ENCODE measurements around the gene ERI3. TPM values are rescaled to one million over a fixed set of nuclear protein-coding genes. Genes with fewer than 3 reads are reported as not detected.

ERI3 gene, protein sequence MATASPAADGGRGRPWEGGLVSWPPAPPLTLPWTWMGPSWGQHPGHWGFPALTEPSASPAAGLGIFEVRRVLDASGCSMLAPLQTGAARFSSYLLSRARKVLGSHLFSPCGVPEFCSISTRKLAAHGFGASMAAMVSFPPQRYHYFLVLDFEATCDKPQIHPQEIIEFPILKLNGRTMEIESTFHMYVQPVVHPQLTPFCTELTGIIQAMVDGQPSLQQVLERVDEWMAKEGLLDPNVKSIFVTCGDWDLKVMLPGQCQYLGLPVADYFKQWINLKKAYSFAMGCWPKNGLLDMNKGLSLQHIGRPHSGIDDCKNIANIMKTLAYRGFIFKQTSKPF
- polyA plus RNA-seq (ENCODE audit: insufficient read length) = 78.9 TPM
- long read RNA-seq, donor 1, transcript ERI3-201 (9 exons, 1,684 nt) = major isoform, 25 of 55 reads
- long read RNA-seq, donor 1, partial matches to known transcripts = 25 of 55 reads
- long read RNA-seq, donor 1, other reads (novel, unspliced or antisense) = 5 of 55 reads
- long read RNA-seq, donor 2, transcript ERI3-201 (9 exons, 1,684 nt) = major isoform, 10 of 31 reads
- long read RNA-seq, donor 2, partial matches to known transcripts = 21 of 31 reads
- long read RNA-seq, donor 2, other reads (novel, unspliced or antisense) = 0 of 31 reads
- long read RNA-seq, donor 3, transcript ERI3-201 (9 exons, 1,684 nt) = major isoform, 10 of 28 reads
- long read RNA-seq, donor 3, partial matches to known transcripts = 13 of 28 reads
- long read RNA-seq, donor 3, other reads (novel, unspliced or antisense) = 5 of 28 reads
- long read RNA-seq, donor 4 = 0 reads
- long read RNA-seq, donor 5, transcript ERI3-201 (9 exons, 1,684 nt) = major isoform, 20 of 76 reads
- long read RNA-seq, donor 5, partial matches to known transcripts = 49 of 76 reads
- long read RNA-seq, donor 5, other reads (novel, unspliced or antisense) = 7 of 76 reads
- long read RNA-seq, donor 6, transcript ERI3-201 (9 exons, 1,684 nt) = major isoform, 9 of 33 reads
- long read RNA-seq, donor 6, partial matches to known transcripts = 24 of 33 reads
- long read RNA-seq, donor 6, other reads (novel, unspliced or antisense) = 0 of 33 reads
- long read RNA-seq, donor 7, transcript ERI3-201 (9 exons, 1,684 nt) = major isoform, 22 of 64 reads
- long read RNA-seq, donor 7, partial matches to known transcripts = 42 of 64 reads
- long read RNA-seq, donor 7, other reads (novel, unspliced or antisense) = 0 of 64 reads
- long read RNA-seq, donor 8, transcript ERI3-201 (9 exons, 1,684 nt) = major isoform, 6 of 6 reads
- long read RNA-seq, donor 8, partial matches to known transcripts = 0 of 6 reads
- long read RNA-seq, donor 8, other reads (novel, unspliced or antisense) = 0 of 6 reads

DNA sequence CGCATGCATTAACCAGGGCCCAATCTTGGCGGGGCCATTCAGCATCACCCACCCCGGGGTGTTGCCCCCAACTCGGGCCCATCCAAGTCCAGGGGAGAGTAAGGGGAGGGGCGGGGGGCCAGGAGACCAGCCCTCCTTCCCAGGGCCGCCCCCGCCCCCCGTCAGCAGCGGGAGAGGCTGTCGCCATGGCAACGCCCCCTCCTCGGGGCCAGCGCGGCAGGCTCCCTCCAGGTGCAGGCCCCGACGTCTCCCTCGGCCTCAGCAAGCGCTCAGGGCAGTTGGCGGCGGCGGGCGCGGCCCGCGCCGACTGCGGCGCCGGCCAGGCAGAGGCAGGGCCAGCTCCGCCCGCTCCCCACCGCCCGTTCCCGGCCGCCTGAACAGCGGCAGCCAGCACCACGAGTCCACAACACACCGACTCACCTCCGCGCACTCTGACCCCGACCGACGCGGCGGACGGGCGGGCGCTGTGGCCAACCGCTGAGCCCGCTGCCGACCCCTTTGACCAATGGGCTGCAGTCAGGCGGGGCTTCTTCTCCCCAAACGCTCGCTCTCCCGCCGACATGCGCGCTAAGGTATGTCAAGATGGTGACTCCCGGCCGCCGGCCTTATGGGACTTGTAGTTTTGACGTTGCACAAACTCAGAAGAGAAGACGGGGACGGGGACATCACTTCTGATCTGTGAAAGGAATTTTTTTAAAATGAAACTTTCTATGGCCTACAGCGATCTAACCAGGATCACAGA is at the start of gene ERI3:
Gene ERI3 (minus strand): TSS at position 418 of the 742 bp plus-strand sequence. CDS start 231 bp downstream, at position 187.
- DNase-seq = peak; percentile 97

DNA sequence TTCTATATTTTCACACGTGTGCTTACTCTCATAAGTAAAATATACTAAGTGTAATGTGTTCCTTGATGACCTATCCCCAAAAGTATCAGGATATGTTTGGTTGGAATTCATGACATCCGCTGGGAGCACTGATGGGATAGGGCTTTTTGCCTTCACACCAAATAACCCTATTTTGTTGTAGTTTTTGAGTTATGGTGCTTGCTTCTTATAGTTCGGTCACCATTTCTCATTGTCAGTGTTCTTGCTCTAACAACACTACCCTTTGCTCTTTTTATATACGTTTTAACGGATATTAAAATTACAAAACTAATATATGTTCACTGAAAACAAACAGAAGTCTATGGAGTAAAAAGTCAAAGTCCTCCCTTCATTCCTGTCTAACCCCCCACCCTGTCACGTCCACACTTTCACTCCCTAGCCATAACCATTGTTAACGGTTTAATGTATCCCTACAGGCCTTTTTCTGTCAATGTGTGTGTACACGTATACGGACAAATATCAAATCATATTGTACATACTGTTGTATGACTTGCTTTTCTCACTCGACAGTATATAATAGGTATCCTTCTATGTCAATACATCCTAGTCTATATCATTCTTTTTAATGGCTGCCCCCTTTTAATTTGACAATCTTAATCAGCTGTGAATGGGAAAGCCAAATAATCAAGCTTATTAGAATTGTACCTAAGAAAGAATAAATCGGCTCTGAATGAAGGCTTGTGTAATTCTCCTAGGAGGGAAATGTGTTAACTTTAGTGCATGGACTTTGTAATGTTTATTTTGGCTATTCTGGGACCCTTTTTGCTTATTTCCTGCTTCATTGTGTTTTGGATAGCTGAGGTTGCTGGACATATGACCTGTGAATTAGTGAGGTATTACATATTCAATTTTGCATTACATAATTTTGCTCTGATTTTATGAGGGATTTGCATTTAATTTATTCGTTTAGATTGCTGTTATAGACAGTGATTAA is 46.5 kb upstream of the ERI3 start:
- no peak for DNase-seq

DNA sequence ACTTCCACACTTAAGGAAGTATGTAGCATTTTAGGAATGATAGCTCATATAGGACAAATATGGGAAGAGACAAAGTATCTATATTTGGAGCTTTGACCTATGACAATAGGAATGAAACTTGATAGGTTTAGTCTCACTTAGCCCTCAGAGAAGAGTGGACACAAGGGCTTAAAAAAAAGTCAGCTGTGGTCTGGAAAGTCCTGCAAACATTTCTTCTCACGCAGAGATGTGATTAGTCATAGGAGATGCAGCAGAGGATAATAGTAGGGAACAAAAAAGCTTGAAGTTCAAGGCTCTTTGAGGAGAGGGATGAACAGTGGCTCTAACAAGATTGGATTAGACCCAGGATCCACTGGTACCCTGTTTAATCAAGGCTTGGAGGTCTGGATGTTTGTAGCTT is 35.2 kb upstream of the ERI3 start:
- no peak for DNase-seq

DNA sequence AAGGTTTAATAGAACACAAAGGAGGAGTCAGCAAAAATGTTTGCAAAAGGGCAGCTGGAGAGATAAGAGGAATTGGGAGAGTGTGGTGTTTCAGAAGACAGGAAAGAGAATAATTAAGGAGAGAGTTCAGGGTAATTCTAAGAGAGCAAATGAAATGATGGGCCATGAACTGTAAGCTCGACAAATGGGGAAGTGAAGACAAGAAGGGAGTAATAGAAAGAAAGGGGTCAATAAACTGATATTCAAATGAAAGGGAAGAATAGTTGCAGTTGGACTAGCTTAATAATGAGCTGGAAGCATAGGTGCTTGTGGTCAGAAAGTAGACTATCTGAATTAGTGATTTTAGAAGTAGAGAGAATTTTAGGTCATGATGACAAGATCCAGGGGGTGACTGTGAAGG is 34.4 kb upstream of the ERI3 start:
- no peak for DNase-seq

DNA sequence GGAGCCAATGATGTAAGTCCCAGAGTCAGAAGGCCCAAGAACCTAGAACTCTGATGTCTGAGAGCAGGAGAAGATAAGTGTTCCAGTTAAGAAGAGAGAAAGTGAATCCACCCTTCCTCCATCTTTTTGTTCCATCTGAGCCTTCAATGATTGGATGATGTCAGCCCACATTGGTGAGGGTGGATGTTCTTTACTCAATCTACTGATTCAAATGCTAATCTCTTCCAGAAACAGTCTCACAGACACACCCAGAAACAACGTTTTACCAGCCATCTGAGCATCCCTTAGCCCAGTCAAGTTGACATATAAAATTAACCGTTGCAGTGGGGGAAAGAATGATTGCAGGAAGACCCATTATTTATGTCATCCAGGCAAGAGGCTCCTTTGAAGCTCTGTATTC is 33.5 kb upstream of the ERI3 start:
- DNase-seq = no peak

DNA sequence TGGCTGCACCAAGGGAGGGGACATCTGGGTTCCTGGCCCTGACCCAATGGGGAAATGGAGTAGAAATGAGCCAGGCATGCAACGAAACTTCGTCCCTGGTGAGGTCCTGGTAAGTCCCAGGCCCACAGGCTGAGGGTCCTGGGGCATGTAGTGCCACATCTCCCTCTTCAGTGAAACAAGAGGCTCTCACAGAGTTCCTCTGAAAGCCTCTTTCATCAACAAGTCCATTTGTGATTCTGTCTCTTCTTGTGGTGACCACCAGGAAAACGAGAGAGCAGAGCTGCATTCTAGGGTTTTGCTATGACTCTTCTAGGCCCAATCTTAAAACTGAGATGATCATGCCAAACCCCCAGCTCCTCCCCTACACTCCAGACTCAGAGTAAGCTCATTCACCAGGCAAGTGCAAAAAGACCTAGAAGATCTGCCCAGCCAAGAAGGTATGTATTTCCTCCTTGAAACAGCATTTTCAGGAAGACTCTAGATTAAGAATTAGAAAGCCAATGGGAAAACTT is 25.7 kb upstream of the ERI3 start:
- DNase-seq = no peak

DNA sequence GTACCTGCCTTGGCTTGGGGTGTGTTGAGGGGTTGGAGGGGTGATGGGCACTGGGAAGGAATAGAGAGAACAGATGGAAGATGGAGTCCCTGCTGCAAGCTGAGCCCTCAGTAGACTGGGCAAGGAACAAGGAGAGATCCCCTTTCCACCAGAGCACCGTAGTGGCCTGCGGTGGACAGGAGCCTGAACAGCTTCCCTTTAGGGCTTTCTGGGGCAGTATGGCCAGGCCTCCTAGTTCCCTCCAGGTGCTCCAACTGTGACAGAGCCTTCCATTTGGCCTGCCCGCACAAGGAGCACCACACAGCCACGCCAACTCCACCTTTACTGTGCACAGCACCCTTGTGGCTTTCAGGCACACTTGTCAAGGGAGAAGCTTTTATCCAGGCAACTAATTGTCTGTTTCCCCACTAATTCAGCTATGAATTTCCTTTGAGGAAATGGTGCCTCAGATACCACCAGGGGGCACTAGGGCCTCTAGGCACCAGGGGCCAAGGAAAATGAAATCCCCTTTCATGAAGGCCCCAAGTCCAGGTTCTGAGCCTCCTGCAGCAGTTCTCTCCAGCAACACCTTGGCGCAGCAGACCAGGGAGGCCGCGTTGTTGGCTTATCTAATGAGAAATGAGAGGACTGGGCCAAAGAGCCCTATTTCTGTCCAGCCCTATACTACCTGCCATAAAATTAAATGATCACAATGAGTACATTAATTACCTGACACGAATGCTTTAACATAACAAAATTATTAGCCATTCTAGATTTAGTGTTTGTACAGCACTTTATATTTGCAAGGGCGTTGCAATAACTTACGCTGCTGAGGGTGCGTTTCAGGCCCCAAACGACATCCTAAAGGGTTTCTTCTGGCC is 23.1 kb upstream of the ERI3 start:
- peak; percentile 36 for DNase-seq

DNA sequence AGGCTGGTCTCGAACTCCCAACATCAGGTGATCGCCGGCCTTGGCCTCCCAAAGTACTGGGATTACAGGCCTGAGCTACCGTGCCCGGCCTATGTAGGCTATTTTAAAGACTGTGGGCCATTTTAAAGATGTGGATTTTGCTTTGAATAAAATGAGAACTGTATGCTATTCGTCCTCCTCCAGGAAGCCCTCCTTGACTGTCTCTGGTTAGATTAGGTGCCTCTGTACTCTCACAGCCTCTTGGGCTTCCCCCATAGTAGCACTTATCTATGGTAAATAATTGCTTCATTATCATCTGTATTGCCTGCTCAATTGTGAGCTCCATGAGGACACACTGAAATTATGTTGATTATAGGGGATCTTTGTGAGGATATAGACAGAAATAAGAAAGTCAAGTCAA is 20.5 kb upstream of the ERI3 start:
- DNase-seq = no peak

DNA sequence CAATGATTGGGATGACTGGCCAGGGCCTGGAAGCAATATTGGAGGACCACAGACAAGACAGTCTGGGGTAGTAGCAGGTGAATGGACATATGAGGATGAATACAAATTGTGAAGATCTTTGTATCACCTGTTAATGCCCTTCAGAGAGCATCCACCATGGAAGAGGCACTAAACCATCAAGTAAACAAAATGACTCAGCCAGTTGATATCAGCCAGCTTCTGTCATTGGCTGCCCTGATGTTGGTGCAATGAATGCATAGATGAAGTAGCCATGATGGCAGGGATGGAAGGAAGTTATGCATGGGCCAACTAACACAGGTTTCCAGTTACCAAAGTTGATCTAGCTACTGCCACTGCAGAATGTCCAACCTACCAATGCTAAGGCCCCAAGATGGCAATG is 16.1 kb upstream of the ERI3 start:
- no peak for DNase-seq

DNA sequence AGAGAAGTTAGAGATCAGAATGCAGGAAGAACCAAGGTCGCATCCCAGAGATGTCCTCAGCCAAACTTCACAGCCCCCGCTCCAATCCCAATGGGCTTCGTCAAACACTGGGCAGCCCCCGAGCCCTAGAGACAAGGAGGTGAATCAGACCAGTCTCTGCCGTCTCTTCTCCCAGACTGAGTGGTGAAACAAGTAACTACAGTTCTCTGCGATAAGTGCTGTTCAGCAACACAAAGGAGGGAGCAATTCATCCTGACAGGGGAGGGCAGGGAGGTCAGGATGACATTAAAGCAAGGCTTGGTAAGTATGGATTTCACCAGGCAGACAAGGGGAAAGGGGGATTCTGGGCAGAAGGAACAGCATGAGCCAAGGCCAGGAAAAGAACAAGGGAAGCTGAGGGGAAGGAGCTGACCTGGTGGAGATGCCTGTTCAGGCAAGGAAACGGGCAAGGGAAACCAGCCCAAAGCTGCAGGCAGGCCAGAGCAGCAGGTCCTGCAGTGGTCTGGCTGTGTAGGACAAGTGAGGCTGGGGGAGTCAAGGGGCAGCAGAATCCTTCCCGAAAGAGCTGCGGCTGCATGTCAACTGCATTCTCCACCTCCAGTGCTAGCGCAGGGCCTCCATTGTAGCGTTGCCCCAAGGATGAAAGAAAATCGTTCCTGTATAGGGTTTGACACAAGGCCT is 13.6 kb upstream of the ERI3 start:
- no peak for DNase-seq

DNA sequence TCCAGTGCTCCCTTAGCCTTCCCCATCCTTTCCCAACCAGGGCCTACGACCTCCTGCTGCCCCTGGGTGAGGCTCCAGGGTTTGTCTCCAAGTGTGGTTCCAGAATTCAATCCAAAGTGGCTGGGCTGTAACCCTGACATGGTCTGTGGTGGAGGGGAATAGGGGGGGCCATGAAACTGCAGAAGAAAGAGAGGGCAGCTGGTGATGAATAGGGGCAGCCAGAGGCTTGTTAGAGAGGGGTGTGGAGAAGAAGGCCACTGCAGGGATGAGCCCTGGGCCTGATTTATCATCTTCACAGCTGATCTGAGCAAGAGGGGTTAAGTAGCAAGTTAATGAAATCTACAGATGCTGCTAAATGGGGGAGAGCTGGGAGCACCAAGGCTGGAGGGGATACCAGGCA is 12.9 kb upstream of the ERI3 start:
- no peak for DNase-seq

DNA sequence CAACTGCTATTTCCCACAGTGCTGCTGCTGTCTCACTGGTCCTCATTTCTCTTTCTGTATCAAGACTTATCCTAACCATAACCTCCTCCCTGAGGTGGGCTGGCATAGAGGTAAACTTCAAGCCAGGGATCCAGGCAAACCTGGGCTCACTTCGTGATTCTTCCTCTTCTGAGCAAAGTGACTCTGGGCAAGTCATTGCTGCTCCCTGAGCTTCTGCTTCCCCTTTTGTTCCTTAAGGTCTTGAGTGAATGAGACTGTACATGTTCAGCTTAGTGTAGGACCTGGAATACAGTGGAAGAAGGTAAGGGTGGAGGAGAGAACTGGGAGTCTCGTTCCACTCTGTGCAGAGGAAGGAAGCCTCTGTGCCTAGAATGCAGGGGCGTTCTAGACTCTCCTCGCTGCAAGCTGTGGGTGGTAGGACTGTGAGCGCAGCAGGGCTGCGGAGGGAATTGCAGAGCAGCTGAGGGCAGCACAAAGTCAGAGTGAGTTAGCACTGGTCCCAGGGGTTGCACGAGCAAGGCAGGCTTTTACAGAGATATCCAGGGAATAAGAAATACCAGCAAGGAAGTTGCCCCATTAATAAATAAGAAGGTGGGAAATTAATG is 11.4 kb upstream of the ERI3 start:
- DNase-seq = no peak

DNA sequence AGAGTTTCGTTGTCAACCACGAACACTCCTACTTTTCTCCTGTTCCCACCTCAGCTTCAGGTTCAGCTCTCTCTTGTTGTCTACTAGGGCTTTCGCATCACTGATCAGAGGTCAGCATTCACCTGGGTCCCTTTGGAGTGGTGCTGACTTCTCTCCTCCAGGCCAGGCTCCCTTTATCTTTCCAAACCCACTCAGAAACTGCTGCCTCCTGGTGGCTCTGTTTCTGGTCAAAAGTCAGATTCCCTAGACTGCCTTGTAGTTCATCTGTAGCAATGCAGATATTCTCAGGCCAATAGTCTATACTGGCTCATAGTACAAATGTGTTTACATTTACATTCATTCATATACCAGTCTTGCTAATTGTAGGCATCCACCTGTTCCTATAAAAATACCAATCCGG is 6.4 kb upstream of the ERI3 start:
- DNase-seq = no peak

DNA sequence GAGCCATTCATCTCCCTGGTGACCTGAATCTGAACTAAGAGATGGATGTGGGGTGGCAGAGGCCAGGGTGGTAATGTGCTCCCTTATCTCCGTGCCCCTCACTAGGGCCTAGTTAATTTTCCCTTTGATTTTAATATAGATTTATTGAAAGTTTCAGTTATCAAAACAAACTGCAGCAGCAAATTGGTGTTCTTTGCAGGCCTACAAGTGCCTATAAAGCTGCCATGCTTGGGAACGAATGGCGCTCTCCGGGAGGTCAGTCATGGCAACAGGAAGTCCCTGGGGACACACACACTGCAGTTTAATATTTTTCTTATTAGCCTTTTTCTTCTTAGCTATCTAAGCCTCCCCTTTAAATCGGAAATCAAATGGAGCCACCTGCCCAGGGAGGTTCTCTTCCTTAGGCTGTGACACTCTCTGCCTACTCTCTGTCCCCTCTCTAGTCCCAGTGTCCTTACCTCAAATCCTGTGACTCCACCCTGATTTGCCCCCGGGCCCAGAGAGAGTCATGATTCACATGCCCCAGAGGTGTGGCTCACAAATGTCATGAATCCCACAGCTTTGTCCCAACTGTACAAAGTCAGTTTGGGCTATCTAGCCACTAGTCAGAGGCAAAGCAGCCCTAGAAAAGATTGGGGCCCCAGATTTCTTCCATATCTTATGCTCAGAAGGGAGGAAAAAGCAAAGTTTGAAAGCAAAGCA is 4.3 kb upstream of the ERI3 start:
- no peak for DNase-seq

DNA sequence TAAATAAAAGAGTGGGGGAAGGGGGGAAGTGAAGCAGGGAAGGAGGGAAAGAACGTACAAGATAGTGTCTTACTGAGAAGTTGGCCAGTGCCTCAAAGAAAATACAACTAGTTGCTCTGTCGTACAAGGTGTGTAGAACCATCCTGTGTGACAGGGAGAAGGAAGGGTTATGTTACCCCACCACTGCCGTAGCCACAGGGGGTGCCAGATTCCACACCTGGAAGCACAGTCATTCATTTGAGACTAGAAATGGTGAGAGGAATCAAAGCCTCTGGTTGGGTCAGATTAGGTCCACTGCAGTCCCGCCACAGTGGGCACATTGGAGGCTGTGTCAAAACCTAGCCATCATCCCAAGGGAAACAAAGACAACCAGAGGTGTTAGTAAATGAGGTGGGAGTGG is 2.7 kb upstream of the ERI3 start:
- no peak for DNase-seq

DNA sequence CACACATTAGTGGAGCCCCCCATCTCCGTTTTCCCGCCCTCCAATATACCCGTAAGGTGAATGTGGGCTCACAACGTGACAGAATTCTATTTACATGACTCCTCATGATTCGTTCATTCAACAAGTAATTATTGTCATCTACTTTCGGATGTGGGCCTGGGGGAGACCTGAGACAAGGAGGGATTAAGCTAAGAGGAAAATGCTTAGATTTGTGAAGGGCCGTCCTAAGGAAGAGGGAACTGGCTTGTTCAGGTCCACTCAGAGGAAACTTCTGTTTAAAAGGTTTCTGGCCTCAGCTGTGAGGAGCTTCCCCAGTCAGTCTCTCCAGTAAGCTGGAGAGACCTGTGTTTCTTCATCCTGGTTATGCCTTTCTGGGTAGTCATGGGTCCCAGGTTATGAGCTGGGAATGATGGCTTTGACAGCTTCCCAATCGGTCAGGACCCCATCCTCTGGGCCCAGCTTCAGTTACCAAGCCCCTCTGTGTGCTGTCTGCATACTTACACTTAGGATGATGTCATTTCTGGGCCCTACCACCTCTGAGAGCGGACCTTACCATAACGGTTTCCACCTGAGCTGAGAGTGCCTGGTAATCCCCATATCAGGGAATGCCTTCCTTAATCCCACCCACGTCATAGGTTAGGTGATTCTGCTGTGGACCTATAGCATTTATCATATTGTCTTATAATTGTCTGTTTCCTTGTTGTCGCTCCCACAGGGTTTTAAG is 687 bp upstream of the ERI3 start:
- DNase-seq = no peak

Data from left kidney (tissue), 8 donors.